Measurements from ENCODE around the gene RPL19. TPM values are rescaled to one million over a fixed set of nuclear protein-coding genes. Genes with fewer than 3 reads are reported as not detected.

Gene RPL19
- total and polyA plus RNA-seq, 4 donors = 475 to 999 (median 749) TPM

DNA sequence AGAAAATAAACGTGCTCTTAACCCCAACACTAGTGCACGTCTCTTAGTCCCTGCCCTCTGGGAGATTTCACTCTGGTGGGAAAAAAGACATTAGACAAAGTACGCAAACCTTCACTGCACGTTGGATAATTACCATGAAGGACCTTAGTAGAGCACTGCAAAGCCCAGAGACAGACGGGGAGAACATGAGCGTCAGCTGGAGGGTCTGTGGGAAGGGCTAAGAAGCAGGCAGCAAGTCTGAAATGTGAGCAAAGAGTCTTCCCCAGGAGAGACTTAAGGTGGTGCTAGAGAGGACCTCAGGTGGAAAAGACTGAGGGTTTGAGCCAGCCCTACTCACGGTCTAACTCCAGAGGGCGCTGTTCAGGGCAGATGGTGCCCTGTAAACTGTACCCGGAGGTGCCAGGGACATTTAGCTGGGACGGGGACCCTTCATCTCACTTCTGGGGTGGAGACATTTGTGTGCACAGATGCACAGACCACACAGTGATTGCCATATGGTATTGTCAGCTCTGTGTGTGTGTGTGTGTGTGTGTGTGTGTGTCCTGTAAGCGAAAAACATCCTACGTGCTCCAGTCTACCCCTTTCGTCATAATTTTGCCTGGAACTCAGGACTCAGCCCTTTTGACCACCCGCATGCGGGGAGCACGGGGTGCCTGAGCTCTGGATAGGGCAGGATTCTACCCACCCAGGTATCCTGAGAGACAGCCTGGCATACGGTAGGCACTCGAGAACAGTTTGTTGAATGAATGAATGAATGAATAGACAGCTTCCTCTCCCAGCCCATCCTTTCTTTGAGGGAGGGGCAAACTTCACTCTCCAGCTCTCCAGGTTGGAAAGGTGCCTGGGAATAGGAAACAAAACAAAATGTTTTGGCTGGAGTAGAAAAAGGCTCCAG lies 35.7 kb downstream of the RPL19 start:
- no peak for TF ChIP-seq RXRA (IDR thresholded peaks at IDR 0.05)
- peak in 1 of 2 donors; percentile 40 for TF ChIP-seq RAD21 (IDR thresholded peaks at IDR 0.05)
- TF ChIP-seq, protein P1, sequence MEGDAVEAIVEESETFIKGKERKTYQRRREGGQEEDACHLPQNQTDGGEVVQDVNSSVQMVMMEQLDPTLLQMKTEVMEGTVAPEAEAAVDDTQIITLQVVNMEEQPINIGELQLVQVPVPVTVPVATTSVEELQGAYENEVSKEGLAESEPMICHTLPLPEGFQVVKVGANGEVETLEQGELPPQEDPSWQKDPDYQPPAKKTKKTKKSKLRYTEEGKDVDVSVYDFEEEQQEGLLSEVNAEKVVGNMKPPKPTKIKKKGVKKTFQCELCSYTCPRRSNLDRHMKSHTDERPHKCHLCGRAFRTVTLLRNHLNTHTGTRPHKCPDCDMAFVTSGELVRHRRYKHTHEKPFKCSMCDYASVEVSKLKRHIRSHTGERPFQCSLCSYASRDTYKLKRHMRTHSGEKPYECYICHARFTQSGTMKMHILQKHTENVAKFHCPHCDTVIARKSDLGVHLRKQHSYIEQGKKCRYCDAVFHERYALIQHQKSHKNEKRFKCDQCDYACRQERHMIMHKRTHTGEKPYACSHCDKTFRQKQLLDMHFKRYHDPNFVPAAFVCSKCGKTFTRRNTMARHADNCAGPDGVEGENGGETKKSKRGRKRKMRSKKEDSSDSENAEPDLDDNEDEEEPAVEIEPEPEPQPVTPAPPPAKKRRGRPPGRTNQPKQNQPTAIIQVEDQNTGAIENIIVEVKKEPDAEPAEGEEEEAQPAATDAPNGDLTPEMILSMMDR (IDR thresholded peaks at IDR 0.05; ENCODE audit: low read depth, low read length, missing input control) = peak; percentile 28
- Histone ChIP-seq H3K4me3 (ENCODE audit: low read depth in 1 of 3, low read length in 3 of 3) (no peak overlapping the region), H3K27me3 (ENCODE audit: control insufficient read depth in 4 of 4, insufficient read depth in 4 of 4, low read length in 3 of 4) (peaks cover 0 to 5% (median 2%) of the 10 kb centered on the region in 4 donors), H3K9ac (ENCODE audit: low read depth in 1 of 2, low read length in 2 of 2) (no peak overlapping the region), H3K27ac (ENCODE audit: low read depth in 1 of 2, low read length in 2 of 2) (no peak overlapping the region), H3K9me3 (ENCODE audit: control insufficient read depth in 4 of 4, low read length in 3 of 4) (no peaks in the 10 kb centered on the region), H3K4me1 (ENCODE audit: control insufficient read depth in 4 of 4, insufficient read depth in 4 of 4, low read length in 3 of 4) (peaks cover 0 to 14% (median 4%) of the 10 kb centered on the region in 4 donors), H3K36me3 (ENCODE audit: control insufficient read depth in 4 of 4, insufficient read depth in 3 of 4, low read depth in 1 of 4, low read length in 3 of 4) (no peaks in the 10 kb centered on the region)
- DNase-seq (ENCODE audit: low spot score) = no peak
- WGBS = 39% methylated on average over 18 of the region's 18 CpGs

DNA sequence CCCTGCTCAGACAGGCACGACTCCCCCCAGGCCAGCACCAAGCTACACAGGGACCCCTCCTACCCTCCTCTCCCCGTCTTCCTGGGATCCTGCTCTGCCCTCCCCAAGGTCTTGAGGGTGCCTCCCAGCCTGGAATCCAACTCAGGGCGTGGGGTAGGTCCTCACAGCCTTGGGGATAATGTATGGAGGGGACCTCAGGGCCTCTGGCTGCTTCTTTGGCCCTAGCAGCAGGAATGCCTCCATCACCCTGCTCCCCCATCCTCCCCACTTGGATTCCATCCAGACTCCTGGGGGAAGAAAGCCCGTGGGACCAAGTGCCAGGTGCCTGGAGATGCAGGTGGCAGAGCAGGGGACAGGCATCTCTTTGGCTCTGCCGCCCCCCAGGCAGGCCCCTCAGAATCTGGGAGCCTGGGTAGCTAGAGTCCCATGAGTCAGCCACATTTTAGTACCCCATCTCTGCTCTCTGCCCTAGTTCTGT lies 36.4 kb downstream of the RPL19 start:
- Histone ChIP-seq H3K9ac (ENCODE audit: low read depth in 1 of 2, low read length in 2 of 2) (no peak overlapping the region), H3K4me1 (ENCODE audit: control insufficient read depth in 4 of 4, insufficient read depth in 4 of 4, low read length in 3 of 4) (peaks cover 0 to 14% (median 4%) of the 10 kb centered on the region in 4 donors), H3K27ac (ENCODE audit: low read depth in 1 of 2, low read length in 2 of 2) (no peak overlapping the region), H3K27me3 (ENCODE audit: control insufficient read depth in 4 of 4, insufficient read depth in 4 of 4, low read length in 3 of 4) (peaks cover 0 to 5% (median 2%) of the 10 kb centered on the region in 4 donors), H3K4me3 (ENCODE audit: low read depth in 1 of 3, low read length in 3 of 3) (no peak overlapping the region), H3K9me3 (ENCODE audit: control insufficient read depth in 4 of 4, low read length in 3 of 4) (no peaks in the 10 kb centered on the region), H3K36me3 (ENCODE audit: control insufficient read depth in 4 of 4, insufficient read depth in 3 of 4, low read depth in 1 of 4, low read length in 3 of 4) (no peaks in the 10 kb centered on the region)
- 73% methylated on average over 5 of the region's 5 CpGs for WGBS
- TF ChIP-seq, protein P2, sequence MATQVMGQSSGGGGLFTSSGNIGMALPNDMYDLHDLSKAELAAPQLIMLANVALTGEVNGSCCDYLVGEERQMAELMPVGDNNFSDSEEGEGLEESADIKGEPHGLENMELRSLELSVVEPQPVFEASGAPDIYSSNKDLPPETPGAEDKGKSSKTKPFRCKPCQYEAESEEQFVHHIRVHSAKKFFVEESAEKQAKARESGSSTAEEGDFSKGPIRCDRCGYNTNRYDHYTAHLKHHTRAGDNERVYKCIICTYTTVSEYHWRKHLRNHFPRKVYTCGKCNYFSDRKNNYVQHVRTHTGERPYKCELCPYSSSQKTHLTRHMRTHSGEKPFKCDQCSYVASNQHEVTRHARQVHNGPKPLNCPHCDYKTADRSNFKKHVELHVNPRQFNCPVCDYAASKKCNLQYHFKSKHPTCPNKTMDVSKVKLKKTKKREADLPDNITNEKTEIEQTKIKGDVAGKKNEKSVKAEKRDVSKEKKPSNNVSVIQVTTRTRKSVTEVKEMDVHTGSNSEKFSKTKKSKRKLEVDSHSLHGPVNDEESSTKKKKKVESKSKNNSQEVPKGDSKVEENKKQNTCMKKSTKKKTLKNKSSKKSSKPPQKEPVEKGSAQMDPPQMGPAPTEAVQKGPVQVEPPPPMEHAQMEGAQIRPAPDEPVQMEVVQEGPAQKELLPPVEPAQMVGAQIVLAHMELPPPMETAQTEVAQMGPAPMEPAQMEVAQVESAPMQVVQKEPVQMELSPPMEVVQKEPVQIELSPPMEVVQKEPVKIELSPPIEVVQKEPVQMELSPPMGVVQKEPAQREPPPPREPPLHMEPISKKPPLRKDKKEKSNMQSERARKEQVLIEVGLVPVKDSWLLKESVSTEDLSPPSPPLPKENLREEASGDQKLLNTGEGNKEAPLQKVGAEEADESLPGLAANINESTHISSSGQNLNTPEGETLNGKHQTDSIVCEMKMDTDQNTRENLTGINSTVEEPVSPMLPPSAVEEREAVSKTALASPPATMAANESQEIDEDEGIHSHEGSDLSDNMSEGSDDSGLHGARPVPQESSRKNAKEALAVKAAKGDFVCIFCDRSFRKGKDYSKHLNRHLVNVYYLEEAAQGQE (IDR thresholded peaks at IDR 0.05) = no peak
- TF ChIP-seq TAF1 (conservative IDR thresholded peaks at IDR 0.05) (no peak), RAD21 (IDR thresholded peaks at IDR 0.05) (no peak), YY1 (IDR thresholded peaks at IDR 0.05) (no peak), EGR1 (IDR thresholded peaks at IDR 0.05; ENCODE audit: low read depth in 2 of 2) (no peak), GABPA (IDR thresholded peaks at IDR 0.05 in 1 of 2, conservative IDR thresholded peaks at IDR 0.05 in 1 of 2) (no peak), HNF4G (IDR thresholded peaks at IDR 0.05) (no peak), HNF4A (conservative IDR thresholded peaks at IDR 0.05) (no peak), NR2F2 (IDR thresholded peaks at IDR 0.05) (no peak), FOXA2 (IDR thresholded peaks at IDR 0.05) (no peak)
- TF ChIP-seq, protein P3, sequence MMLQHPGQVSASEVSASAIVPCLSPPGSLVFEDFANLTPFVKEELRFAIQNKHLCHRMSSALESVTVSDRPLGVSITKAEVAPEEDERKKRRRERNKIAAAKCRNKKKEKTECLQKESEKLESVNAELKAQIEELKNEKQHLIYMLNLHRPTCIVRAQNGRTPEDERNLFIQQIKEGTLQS (IDR thresholded peaks at IDR 0.05) = no peak
- TF ChIP-seq, protein P1 (IDR thresholded peaks at IDR 0.05; ENCODE audit: low read depth, low read length, missing input control) = no peak
- TF ChIP-seq, protein P4, sequence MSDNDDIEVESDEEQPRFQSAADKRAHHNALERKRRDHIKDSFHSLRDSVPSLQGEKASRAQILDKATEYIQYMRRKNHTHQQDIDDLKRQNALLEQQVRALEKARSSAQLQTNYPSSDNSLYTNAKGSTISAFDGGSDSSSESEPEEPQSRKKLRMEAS (IDR thresholded peaks at IDR 0.05) = no peak
- TF ChIP-seq, protein P5, sequence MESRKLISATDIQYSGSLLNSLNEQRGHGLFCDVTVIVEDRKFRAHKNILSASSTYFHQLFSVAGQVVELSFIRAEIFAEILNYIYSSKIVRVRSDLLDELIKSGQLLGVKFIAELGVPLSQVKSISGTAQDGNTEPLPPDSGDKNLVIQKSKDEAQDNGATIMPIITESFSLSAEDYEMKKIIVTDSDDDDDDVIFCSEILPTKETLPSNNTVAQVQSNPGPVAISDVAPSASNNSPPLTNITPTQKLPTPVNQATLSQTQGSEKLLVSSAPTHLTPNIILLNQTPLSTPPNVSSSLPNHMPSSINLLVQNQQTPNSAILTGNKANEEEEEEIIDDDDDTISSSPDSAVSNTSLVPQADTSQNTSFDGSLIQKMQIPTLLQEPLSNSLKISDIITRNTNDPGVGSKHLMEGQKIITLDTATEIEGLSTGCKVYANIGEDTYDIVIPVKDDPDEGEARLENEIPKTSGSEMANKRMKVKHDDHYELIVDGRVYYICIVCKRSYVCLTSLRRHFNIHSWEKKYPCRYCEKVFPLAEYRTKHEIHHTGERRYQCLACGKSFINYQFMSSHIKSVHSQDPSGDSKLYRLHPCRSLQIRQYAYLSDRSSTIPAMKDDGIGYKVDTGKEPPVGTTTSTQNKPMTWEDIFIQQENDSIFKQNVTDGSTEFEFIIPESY (IDR thresholded peaks at IDR 0.05) = no peak
- no peak for DNase-seq (ENCODE audit: low spot score)

Measured in liver (tissue), 9 donors.